HepG2 (cell line): ENCODE results near the gene ZNF451. TPM values are rescaled to one million over a fixed set of nuclear protein-coding genes. Genes with fewer than 3 reads are reported as not detected.

Source experiments
- HMGXB3 ChIP-seq: sonication (generic); formaldehyde crosslinking; IDR thresholded peaks from 2 replicates; pipeline ENCODE4 v1.4.0; 2020; ENCODE audit warnings: missing genetic modification reagents, borderline replicate concordance
- RARA ChIP-seq: IDR thresholded peaks from 2 replicates; pipeline ENCODE4 v1.6.1; 2016; ENCODE audit warnings: missing genetic modification reagents, missing compliant biosample characterization
- TARDBP ChIP-seq: sonication (generic); formaldehyde crosslinking; IDR thresholded peaks from 2 replicates; pipeline ENCODE4 v1.8.0; 2022; ENCODE audit warnings: mild to moderate bottlenecking, missing genetic modification reagents
- ZNF18 ChIP-seq: sonication (generic); formaldehyde crosslinking; IDR thresholded peaks from 2 replicates; pipeline ENCODE4 v1.8.0; 2022; ENCODE audit warnings: mild to moderate bottlenecking, missing genetic modification reagents; ENCODE audit not compliant: insufficient replicate concordance
- ZNF260 ChIP-seq: sonication (generic); formaldehyde crosslinking; IDR thresholded peaks from 2 replicates; pipeline ENCODE4 v1.4.0; 2020; ENCODE audit warnings: missing genetic modification reagents, low read depth, mild to moderate bottlenecking, borderline replicate concordance
- polyA plus RNA-seq, 8 experiments: library from polyadenylated mRNA; depleted of rRNA in 3 of 8; stranded (reverse) in 7 of 8; unstranded in 1 of 8; fragments of >200 nt; fragmentation: Illumina TruSeq in 4 of 8; extraction: Trizol in 4 of 8; gene quantifications; 2 replicates each; pipeline versions ENCODE4 v1.2.1 to v1.2.3, GENCODE V29; 2011 to 2016; ENCODE audit warnings: low read depth in 4 of 8, missing spikeins in 1 of 8, mixed read lengths in 1 of 8; ENCODE audit not compliant: insufficient read depth in 1 of 8
- total RNA-seq, 5 experiments: library from RNA; depleted of rRNA; stranded (reverse); fragments of >200 nt; fragmentation: Illumina TruSeq; extraction: Trizol; gene quantifications; 2 replicates each; pipeline ENCODE4 v1.2.3, GENCODE V29; 2016; ENCODE audit warnings: low read depth in 1 of 5
- TF ChIP-seq, protein P1 (sequence below): sonication (generic); formaldehyde crosslinking; IDR thresholded peaks from 2 replicates; pipeline ENCODE4 v1.4.0; 2020; ENCODE audit warnings: mild to moderate bottlenecking, missing genetic modification reagents, borderline replicate concordance
- TF ChIP-seq, protein P2 (sequence below): sonication (generic); formaldehyde crosslinking; IDR thresholded peaks from 2 replicates; pipeline ENCODE4 v1.5.1; 2020; ENCODE audit warnings: mild to moderate bottlenecking, missing genetic modification reagents, borderline replicate concordance
- TF ChIP-seq, protein P3 (sequence below): sonication (generic); formaldehyde crosslinking; IDR thresholded peaks from 2 replicates; pipeline ENCODE4 v1.5.1; 2020; ENCODE audit warnings: mild to moderate bottlenecking, missing genetic modification reagents, moderate library complexity

The ZNF451 gene
- total and polyA plus RNA-seq, 2 of the 13 experiments (the other 11 are each of a cell fraction or from before 2014, with no cell fraction given) = 32.1 to 65.7 TPM

DNA sequence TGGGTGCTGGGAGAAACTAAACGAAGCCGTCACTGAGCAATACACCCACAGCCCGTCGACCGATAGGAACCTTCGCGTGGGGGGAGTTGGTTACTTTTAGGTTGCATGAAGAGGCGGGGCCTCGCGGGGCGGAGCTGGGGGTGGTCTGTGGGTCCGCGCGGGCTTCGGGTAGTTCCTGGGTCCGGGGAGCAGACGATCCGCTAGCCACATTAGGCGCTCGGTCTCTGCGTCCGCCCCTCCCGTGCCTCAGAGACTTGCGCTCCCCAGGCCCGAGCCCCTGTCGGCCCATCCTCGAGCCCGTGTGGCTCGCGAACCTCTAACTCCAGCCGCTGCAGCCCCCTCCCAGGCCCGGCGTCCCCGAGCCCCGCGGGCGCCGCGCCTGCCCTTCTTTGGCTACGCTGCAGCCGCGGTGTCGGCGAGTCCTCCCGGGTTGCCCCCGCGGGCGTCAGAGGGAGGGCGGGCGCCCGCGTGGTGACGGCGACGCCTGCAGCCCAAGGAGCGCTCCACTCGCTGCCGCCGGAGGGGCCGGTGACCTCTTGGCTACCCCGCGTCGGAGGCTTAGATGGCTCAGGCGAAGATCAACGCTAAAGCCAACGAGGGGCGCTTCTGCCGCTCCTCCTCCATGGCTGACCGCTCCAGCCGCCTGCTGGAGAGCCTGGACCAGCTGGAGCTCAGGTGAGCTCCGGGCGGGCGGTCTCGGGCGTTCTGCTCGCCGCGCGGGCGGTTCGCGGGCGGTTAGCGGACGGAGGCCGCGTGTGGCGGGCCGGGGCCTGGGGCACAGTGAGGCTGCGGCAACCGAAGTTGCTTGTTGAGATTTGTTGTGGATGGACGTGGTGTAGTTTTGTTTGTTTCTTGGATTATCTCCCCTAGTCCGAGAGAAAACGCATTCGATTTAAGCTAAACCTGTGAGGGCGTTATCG lies 82.4 kb downstream of the ZNF451 start, which contains the start of gene BAG2 (continued):
- TF ChIP-seq, protein P1, sequence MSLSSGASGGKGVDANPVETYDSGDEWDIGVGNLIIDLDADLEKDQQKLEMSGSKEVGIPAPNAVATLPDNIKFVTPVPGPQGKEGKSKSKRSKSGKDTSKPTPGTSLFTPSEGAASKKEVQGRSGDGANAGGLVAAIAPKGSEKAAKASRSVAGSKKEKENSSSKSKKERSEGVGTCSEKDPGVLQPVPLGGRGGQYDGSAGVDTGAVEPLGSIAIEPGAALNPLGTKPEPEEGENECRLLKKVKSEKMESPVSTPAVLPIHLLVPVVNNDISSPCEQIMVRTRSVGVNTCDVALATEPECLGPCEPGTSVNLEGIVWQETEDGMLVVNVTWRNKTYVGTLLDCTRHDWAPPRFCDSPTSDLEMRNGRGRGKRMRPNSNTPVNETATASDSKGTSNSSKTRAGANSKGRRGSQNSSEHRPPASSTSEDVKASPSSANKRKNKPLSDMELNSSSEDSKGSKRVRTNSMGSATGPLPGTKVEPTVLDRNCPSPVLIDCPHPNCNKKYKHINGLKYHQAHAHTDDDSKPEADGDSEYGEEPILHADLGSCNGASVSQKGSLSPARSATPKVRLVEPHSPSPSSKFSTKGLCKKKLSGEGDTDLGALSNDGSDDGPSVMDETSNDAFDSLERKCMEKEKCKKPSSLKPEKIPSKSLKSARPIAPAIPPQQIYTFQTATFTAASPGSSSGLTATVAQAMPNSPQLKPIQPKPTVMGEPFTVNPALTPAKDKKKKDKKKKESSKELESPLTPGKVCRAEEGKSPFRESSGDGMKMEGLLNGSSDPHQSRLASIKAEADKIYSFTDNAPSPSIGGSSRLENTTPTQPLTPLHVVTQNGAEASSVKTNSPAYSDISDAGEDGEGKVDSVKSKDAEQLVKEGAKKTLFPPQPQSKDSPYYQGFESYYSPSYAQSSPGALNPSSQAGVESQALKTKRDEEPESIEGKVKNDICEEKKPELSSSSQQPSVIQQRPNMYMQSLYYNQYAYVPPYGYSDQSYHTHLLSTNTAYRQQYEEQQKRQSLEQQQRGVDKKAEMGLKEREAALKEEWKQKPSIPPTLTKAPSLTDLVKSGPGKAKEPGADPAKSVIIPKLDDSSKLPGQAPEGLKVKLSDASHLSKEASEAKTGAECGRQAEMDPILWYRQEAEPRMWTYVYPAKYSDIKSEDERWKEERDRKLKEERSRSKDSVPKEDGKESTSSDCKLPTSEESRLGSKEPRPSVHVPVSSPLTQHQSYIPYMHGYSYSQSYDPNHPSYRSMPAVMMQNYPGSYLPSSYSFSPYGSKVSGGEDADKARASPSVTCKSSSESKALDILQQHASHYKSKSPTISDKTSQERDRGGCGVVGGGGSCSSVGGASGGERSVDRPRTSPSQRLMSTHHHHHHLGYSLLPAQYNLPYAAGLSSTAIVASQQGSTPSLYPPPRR = peak; percentile 72
- TF ChIP-seq RARA (CRISPR knock-in tag) = peak; percentile 78
- TF ChIP-seq TARDBP (CRISPR knock-in tag) = peak; percentile 85
- TF ChIP-seq ZNF18 (CRISPR knock-in tag) = peak; percentile 86
- TF ChIP-seq HMGXB3 (CRISPR knock-in tag) = no peak; the same call in 1 of the 2 replicates
- TF ChIP-seq, protein P2, sequence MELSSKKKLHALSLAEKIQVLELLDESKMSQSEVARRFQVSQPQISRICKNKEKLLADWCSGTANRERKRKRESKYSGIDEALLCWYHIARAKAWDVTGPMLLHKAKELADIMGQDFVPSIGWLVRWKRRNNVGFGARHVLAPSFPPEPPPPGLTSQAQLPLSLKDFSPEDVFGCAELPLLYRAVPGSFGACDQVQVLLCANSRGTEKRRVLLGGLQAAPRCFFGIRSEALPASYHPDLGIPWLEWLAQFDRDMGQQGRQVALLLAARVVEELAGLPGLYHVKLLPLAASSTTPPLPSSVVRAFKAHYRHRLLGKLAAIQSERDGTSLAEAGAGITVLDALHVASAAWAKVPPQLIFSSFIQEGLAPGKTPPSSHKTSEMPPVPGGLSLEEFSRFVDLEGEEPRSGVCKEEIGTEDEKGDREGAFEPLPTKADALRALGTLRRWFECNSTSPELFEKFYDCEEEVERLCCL = 0 out of 2 replicates have a peak, but pooled peaks have one; percentile 71
- TF ChIP-seq ZNF260 (CRISPR knock-in tag) = no peak
- TF ChIP-seq, protein P3, sequence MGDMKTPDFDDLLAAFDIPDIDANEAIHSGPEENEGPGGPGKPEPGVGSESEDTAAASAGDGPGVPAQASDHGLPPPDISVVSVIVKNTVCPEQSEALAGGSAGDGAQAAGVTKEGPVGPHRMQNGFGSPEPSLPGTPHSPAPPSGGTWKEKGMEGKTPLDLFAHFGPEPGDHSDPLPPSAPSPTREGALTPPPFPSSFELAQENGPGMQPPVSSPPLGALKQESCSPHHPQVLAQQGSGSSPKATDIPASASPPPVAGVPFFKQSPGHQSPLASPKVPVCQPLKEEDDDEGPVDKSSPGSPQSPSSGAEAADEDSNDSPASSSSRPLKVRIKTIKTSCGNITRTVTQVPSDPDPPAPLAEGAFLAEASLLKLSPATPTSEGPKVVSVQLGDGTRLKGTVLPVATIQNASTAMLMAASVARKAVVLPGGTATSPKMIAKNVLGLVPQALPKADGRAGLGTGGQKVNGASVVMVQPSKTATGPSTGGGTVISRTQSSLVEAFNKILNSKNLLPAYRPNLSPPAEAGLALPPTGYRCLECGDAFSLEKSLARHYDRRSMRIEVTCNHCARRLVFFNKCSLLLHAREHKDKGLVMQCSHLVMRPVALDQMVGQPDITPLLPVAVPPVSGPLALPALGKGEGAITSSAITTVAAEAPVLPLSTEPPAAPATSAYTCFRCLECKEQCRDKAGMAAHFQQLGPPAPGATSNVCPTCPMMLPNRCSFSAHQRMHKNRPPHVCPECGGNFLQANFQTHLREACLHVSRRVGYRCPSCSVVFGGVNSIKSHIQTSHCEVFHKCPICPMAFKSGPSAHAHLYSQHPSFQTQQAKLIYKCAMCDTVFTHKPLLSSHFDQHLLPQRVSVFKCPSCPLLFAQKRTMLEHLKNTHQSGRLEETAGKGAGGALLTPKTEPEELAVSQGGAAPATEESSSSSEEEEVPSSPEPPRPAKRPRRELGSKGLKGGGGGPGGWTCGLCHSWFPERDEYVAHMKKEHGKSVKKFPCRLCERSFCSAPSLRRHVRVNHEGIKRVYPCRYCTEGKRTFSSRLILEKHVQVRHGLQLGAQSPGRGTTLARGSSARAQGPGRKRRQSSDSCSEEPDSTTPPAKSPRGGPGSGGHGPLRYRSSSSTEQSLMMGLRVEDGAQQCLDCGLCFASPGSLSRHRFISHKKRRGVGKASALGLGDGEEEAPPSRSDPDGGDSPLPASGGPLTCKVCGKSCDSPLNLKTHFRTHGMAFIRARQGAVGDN = peak; percentile 99
